ENCODE measurements around the gene RFX3. TPM values are rescaled to one million over a fixed set of nuclear protein-coding genes. Genes with fewer than 3 reads are reported as not detected.

RFX3 gene
- total and polyA plus RNA-seq, 4 donors = 0.30 to 4.6 (median 1.5) TPM

DNA sequence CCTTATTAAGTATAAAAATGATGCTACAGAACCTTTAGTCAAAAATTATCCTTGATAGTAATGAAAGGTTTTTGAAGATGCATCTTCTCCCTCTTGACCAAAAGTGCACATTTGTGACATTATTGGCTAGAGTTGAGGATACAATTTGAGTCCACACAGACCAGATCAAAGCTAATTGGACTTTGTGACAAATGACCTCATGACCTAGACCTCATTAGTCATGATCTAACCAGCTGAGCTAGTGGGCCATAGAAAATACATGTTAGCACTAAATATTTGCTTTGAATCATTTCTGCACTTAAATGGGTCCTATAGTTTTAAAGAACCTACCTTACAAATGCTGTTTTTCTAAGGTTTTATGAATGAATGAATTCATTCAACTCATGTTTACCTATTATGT is 182.1 kb downstream of the RFX3 start:
- no peak for DNase-seq (ENCODE audit: low spot score)
- Histone ChIP-seq H3K27ac (ENCODE audit: low read depth in 1 of 2, low read length in 2 of 2) (no peak overlapping the region), H3K27me3 (ENCODE audit: control insufficient read depth in 4 of 4, insufficient read depth in 4 of 4, low read length in 3 of 4) (no peaks in the 10 kb centered on the region), H3K4me1 (ENCODE audit: control insufficient read depth in 4 of 4, insufficient read depth in 4 of 4, low read length in 3 of 4) (no peaks in the 10 kb centered on the region), H3K9me3 (ENCODE audit: control insufficient read depth in 4 of 4, low read length in 3 of 4) (no peaks in the 10 kb centered on the region), H3K4me3 (ENCODE audit: low read depth in 1 of 3, low read length in 3 of 3) (no peak overlapping the region), H3K9ac (ENCODE audit: low read depth in 1 of 2, low read length in 2 of 2) (no peak overlapping the region), H3K36me3 (ENCODE audit: control insufficient read depth in 4 of 4, insufficient read depth in 3 of 4, low read depth in 1 of 4, low read length in 3 of 4) (no peaks in the 10 kb centered on the region)
- TF ChIP-seq FOXA1 (IDR thresholded peaks at IDR 0.05) (no peak), EGR1 (IDR thresholded peaks at IDR 0.05; ENCODE audit: low read depth in 2 of 2) (no peak), NR2F2 (IDR thresholded peaks at IDR 0.05) (peak; percentile 63), HNF4A (conservative IDR thresholded peaks at IDR 0.05) (peak; percentile 27 to 42)

GRCh38 chr9:3342159-3342777 is 183.5 kb downstream of the RFX3 start:
- H3K36me3 ChIP-seq (ENCODE audit: control insufficient read depth in 4 of 4, insufficient read depth in 3 of 4, low read depth in 1 of 4, low read length in 3 of 4) = no peaks in the 10 kb centered on the region
- H3K4me3 ChIP-seq (ENCODE audit: low read depth in 1 of 3, low read length in 3 of 3) = no peak overlapping the region
- H3K27me3 ChIP-seq (ENCODE audit: control insufficient read depth in 4 of 4, insufficient read depth in 4 of 4, low read length in 3 of 4) = no peaks in the 10 kb centered on the region
- 81% methylated on average over 2 of the region's 2 CpGs for WGBS
- no peak for DNase-seq (ENCODE audit: low spot score)
- no peak overlapping the region for H3K27ac ChIP-seq (ENCODE audit: low read depth in 1 of 2, low read length in 2 of 2)
- TF ChIP-seq JUND (IDR thresholded peaks at IDR 0.05) (no peak), RAD21 (IDR thresholded peaks at IDR 0.05) (no peak), EGR1 (IDR thresholded peaks at IDR 0.05; ENCODE audit: low read depth in 2 of 2) (no peak), HNF4G (IDR thresholded peaks at IDR 0.05) (no peak), ZBTB33 (IDR thresholded peaks at IDR 0.05) (no peak), NR2F2 (IDR thresholded peaks at IDR 0.05) (no peak)
- TF ChIP-seq, protein P1, sequence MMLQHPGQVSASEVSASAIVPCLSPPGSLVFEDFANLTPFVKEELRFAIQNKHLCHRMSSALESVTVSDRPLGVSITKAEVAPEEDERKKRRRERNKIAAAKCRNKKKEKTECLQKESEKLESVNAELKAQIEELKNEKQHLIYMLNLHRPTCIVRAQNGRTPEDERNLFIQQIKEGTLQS (IDR thresholded peaks at IDR 0.05) = no peak
- TF ChIP-seq, protein P2, sequence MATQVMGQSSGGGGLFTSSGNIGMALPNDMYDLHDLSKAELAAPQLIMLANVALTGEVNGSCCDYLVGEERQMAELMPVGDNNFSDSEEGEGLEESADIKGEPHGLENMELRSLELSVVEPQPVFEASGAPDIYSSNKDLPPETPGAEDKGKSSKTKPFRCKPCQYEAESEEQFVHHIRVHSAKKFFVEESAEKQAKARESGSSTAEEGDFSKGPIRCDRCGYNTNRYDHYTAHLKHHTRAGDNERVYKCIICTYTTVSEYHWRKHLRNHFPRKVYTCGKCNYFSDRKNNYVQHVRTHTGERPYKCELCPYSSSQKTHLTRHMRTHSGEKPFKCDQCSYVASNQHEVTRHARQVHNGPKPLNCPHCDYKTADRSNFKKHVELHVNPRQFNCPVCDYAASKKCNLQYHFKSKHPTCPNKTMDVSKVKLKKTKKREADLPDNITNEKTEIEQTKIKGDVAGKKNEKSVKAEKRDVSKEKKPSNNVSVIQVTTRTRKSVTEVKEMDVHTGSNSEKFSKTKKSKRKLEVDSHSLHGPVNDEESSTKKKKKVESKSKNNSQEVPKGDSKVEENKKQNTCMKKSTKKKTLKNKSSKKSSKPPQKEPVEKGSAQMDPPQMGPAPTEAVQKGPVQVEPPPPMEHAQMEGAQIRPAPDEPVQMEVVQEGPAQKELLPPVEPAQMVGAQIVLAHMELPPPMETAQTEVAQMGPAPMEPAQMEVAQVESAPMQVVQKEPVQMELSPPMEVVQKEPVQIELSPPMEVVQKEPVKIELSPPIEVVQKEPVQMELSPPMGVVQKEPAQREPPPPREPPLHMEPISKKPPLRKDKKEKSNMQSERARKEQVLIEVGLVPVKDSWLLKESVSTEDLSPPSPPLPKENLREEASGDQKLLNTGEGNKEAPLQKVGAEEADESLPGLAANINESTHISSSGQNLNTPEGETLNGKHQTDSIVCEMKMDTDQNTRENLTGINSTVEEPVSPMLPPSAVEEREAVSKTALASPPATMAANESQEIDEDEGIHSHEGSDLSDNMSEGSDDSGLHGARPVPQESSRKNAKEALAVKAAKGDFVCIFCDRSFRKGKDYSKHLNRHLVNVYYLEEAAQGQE (IDR thresholded peaks at IDR 0.05) = no peak
- H3K9ac ChIP-seq (ENCODE audit: low read depth in 1 of 2, low read length in 2 of 2) = no peak overlapping the region
- H3K9me3 ChIP-seq (ENCODE audit: control insufficient read depth in 4 of 4, low read length in 3 of 4) = no peaks in the 10 kb centered on the region
- no peaks in the 10 kb centered on the region for H3K4me1 ChIP-seq (ENCODE audit: control insufficient read depth in 4 of 4, insufficient read depth in 4 of 4, low read length in 3 of 4)

GRCh38 chr9:3337515-3338225 is 188.1 kb downstream of the RFX3 start:
- Histone ChIP-seq H3K9me3 (ENCODE audit: control insufficient read depth in 4 of 4, low read length in 3 of 4) (no peaks in the 10 kb centered on the region), H3K27ac (ENCODE audit: low read depth in 1 of 2, low read length in 2 of 2) (no peak overlapping the region), H3K4me1 (ENCODE audit: control insufficient read depth in 4 of 4, insufficient read depth in 4 of 4, low read length in 3 of 4) (no peaks in the 10 kb centered on the region), H3K4me3 (ENCODE audit: low read depth in 1 of 3, low read length in 3 of 3) (no peak overlapping the region), H3K27me3 (ENCODE audit: control insufficient read depth in 4 of 4, insufficient read depth in 4 of 4, low read length in 3 of 4) (no peaks in the 10 kb centered on the region), H3K9ac (ENCODE audit: low read depth in 1 of 2, low read length in 2 of 2) (no peak overlapping the region), H3K36me3 (ENCODE audit: control insufficient read depth in 4 of 4, insufficient read depth in 3 of 4, low read depth in 1 of 4, low read length in 3 of 4) (no peaks in the 10 kb centered on the region)
- no peak for DNase-seq (ENCODE audit: low spot score)
- TF ChIP-seq, protein P1 (IDR thresholded peaks at IDR 0.05) = no peak
- no peak for TF ChIP-seq YY1 (IDR thresholded peaks at IDR 0.05)
- no peak for TF ChIP-seq EGR1 (IDR thresholded peaks at IDR 0.05; ENCODE audit: low read depth in 2 of 2)
- TF ChIP-seq, protein P3, sequence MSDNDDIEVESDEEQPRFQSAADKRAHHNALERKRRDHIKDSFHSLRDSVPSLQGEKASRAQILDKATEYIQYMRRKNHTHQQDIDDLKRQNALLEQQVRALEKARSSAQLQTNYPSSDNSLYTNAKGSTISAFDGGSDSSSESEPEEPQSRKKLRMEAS (IDR thresholded peaks at IDR 0.05) = no peak
- TF ChIP-seq TAF1 (conservative IDR thresholded peaks at IDR 0.05) = no peak
- TF ChIP-seq JUND (IDR thresholded peaks at IDR 0.05) = no peak
- no peak for TF ChIP-seq HNF4A (conservative IDR thresholded peaks at IDR 0.05)
- no peak for TF ChIP-seq FOXA1 (IDR thresholded peaks at IDR 0.05)
- TF ChIP-seq HNF4G (IDR thresholded peaks at IDR 0.05) = no peak
- TF ChIP-seq SP1 (IDR thresholded peaks at IDR 0.05) = no peak
- TF ChIP-seq RXRA (IDR thresholded peaks at IDR 0.05) = no peak
- TF ChIP-seq, protein P2 (IDR thresholded peaks at IDR 0.05) = no peak
- TF ChIP-seq NR2F2 (IDR thresholded peaks at IDR 0.05) = no peak
- no peak for TF ChIP-seq RAD21 (IDR thresholded peaks at IDR 0.05)
- 87% methylated on average over 3 of the region's 3 CpGs for WGBS

Data from liver (tissue), 9 donors.